ENCODE data around the gene SALL4.

DNA sequence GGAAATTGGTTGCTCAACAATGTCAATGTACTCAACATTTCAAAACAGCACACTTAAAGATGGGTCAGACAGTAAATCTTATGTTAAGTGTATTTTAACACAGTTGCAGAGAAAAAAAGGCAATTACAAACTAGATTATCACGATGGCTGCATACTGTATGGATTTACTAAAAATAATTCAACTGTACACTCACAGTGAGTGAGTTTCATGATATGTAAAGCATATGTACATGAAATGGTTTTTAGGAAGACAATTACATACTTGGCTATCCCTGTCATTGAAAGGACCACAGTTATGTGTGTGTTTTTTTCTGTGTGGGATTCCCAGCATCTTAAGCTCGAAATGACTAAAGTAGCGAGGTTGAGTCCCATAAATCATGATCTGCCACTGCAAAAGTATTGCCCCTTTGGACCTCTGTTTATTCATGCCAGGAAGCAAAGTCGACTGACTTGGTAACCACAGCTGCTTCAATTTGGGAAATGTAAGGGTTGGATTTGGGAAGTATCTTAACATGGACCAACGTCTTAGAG is 5.5 kb upstream of the SALL4 start:
- TF ChIP-seq, protein P1, sequence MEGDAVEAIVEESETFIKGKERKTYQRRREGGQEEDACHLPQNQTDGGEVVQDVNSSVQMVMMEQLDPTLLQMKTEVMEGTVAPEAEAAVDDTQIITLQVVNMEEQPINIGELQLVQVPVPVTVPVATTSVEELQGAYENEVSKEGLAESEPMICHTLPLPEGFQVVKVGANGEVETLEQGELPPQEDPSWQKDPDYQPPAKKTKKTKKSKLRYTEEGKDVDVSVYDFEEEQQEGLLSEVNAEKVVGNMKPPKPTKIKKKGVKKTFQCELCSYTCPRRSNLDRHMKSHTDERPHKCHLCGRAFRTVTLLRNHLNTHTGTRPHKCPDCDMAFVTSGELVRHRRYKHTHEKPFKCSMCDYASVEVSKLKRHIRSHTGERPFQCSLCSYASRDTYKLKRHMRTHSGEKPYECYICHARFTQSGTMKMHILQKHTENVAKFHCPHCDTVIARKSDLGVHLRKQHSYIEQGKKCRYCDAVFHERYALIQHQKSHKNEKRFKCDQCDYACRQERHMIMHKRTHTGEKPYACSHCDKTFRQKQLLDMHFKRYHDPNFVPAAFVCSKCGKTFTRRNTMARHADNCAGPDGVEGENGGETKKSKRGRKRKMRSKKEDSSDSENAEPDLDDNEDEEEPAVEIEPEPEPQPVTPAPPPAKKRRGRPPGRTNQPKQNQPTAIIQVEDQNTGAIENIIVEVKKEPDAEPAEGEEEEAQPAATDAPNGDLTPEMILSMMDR (IDR thresholded peaks at IDR 0.05; ENCODE audit: insufficient read depth, low read length): no peak
- TF ChIP-seq POLR2AphosphoS5 (IDR thresholded peaks at IDR 0.05; ENCODE audit: low read depth): no peak
- TF ChIP-seq, protein P2, sequence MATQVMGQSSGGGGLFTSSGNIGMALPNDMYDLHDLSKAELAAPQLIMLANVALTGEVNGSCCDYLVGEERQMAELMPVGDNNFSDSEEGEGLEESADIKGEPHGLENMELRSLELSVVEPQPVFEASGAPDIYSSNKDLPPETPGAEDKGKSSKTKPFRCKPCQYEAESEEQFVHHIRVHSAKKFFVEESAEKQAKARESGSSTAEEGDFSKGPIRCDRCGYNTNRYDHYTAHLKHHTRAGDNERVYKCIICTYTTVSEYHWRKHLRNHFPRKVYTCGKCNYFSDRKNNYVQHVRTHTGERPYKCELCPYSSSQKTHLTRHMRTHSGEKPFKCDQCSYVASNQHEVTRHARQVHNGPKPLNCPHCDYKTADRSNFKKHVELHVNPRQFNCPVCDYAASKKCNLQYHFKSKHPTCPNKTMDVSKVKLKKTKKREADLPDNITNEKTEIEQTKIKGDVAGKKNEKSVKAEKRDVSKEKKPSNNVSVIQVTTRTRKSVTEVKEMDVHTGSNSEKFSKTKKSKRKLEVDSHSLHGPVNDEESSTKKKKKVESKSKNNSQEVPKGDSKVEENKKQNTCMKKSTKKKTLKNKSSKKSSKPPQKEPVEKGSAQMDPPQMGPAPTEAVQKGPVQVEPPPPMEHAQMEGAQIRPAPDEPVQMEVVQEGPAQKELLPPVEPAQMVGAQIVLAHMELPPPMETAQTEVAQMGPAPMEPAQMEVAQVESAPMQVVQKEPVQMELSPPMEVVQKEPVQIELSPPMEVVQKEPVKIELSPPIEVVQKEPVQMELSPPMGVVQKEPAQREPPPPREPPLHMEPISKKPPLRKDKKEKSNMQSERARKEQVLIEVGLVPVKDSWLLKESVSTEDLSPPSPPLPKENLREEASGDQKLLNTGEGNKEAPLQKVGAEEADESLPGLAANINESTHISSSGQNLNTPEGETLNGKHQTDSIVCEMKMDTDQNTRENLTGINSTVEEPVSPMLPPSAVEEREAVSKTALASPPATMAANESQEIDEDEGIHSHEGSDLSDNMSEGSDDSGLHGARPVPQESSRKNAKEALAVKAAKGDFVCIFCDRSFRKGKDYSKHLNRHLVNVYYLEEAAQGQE (IDR thresholded peaks at IDR 0.05; ENCODE audit: insufficient replicate concordance, low read depth): no peak
- TF ChIP-seq GABPA (IDR thresholded peaks at IDR 0.05; ENCODE audit: low read depth): no peak

Data from HL-60 (cell line).